HG02642 (cell line): ENCODE results near the gene PIPOX.

Experiments
- ATAC-seq: cut with Tn5 transposase; IDR thresholded peaks from one replicate; pipeline ENCODE4 v1.9.1; 2021; ENCODE audit warnings: mild to moderate bottlenecking; ENCODE audit not compliant: unreplicated experiment, poor library complexity

PIPOX gene

DNA sequence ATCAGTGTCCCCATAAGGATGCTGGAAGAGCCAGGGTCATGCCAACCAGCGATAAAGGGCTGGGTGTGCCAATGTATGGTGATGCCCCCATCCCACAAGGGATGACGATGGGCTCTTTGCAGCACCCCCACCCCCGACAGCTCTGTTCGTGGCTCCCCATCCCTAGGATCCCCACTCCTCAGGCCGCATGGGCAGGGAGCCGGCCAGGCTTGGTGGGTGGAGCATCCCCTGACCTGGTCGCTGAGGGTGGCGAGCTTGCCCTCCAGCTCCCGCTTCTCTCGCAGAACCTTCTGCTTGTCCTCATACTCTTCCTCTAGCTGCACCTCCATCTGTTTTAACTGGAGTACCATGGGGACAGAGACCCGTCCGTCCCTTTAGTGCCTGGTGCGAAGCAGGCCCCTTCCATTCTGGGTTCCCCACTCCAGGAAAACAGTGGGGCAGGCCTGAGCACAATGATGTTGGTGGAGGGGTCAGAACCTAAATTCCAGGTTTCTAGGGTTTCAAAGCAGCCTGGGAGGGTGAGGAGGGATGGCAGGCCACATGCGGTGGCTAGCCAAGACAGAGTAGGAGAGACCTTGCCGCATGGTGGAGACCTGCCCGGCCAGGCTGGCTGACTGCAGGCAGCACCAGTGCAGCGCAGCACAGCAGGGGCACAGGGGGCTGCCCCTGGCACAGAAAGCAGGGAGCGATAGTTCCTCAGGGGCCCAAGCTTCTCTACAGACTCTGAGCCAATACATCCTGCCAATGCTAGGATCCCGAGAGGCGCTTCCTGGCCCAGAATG, 50.3 kb downstream of the PIPOX start:
- ATAC-seq = no peak

GRCh38 chr17:29094101-29094708, 51.3 kb downstream of the PIPOX start:
- no peak for ATAC-seq

DNA sequence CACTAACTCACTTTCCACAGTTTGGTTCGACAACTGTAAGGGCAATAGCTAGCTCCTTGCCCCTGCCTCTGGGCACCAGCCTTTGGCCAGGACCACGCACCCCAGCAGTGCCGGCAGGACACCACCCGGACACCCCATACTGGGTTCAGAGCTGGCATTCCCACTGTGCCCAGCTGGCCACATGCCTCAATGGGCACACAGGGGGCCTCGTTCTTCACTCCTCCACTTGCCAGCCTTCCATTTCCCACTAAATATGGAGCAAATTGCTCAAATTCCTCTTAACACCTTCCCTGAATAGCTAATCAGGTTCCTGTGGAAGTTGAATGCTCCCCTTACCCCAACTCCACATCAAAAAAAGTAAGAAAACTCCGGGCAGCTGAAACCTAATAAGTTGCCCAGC, 52.5 kb downstream of the PIPOX start:
- no peak for ATAC-seq

GRCh38 chr17:29096094-29096493, 53.2 kb downstream of the PIPOX start:
- ATAC-seq = no peak

DNA sequence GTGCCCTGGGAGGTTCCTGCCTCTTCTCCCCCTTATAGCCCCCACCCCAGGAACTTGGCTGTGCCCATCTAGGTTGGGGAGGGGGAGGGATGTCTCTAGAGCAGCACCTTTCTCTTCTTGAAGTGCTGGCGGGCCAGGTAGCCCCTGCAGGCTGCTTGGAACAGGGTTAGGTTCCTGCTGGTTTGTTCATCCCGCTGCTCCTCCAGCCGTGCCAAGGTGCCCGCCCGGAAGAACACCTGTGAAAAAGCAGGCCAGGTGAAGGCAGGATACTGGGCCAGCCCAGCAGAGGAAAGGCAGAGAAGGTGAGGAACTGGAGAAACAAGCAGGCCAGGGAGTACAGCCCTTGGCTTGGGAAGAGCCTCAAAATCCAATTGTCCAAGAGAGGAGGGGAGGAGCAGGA, 56.6 kb downstream of the PIPOX start:
- ATAC-seq = no peak

GRCh38 chr17:29100296-29100695, 57.4 kb downstream of the PIPOX start:
- ATAC-seq = no peak

- no peak for ATAC-seq
Observed at GRCh38 chr17:29102046-29102445, 59.1 kb downstream of the PIPOX start.

DNA sequence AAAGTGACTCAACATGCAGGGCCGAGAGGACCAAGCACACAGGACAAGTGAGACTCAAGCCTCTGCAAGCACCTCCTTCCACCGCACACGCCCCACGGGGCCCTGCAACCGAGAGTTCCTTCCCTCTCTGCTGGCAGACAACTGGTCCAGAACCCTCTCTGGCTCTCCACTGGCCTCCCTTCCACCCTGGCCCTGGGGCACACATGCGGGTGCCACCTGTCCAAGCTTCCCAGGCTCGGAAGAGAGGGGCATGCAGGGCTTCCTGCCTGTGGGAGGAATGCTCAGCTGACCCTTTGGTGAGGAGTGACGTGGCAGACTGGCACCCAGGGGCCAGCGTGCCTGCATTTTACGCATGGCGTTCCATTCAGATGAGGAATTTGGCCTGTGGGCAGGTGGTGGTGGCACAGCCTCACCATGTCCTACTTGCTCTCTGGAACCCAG, 59.8 kb downstream of the PIPOX start:
- no peak for ATAC-seq

DNA sequence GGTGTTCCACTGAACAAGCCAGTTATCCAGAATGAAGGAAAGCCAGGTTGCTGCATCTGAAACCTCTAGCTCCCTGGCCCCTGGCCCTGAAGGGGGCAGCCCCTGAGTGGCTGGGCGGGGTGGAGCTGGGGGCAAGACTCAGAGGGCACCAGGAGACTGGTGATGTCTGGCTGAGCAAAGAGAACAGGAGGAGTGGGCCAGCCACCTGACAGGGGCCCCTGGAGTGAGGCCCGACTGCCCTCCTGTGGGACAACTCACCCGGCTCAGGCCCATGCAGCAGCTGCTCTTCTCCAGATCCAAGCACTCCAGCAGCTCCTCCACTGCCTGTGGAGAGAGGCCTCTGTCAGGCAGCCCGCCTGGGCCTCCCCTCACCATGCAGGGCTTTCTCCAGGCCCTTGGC, 60.4 kb downstream of the PIPOX start:
- no peak for ATAC-seq
